Panc1 (cell line): ENCODE results near the gene PPP4R1. TPM values are rescaled to one million over a fixed set of nuclear protein-coding genes. Genes with fewer than 3 reads are reported as not detected.

ENCODE experiments used
- ATAC-seq: fragments of 200-7000 bp; cut with Tn5 transposase; 2 replicates; pipeline ENCODE4 v1.9.1; 2020; ENCODE audit warnings: mild to moderate bottlenecking, moderate library complexity
- BruUV-seq: library from RNA; stranded (reverse); fragments of 400-500 nt; replicated peaks from 2 replicates; lab custom pipeline; 2021; lab: Mats Ljungman, UMichigan
- CTCF ChIA-PET: fragments of 300-600 bp; sonication (Branson Sonifier 250); formaldehyde crosslinking; loops from one replicate; lab custom pipeline; 2022; ENCODE audit warnings: antibody characterized with exemption; lab: Charles Lee
- POLR2A ChIA-PET: fragments of 300-600 bp; sonication (Branson Sonifier 250); formaldehyde crosslinking; loops from one replicate; lab custom pipeline; 2022; ENCODE audit warnings: antibody characterized with exemption; lab: Charles Lee
- DNase-seq: peaks from one replicate; pipeline ENCODE4 v3.0.0-alpha.2; 2010; ENCODE audit warnings: low read depth, low spot score
- H3K27ac ChIP-seq: 2 replicates; pipeline ENCODE4 v1.5.1; 2011; ENCODE audit warnings: mild to moderate bottlenecking, low read length, inconsistent platforms
- H3K27me3 ChIP-seq: fragments of 200-500 bp; sonication (Bioruptor generic); 2 replicates; pipeline ENCODE4 v1.6.0; 2014; ENCODE audit warnings: low read length, inconsistent platforms; ENCODE audit not compliant: control insufficient read depth, insufficient read depth
- H3K36me3 ChIP-seq: fragments of 200-500 bp; sonication (Bioruptor generic); 2 replicates; pipeline ENCODE4 v1.5.1; 2014; ENCODE audit warnings: inconsistent platforms, mild to moderate bottlenecking, low read length, moderate library complexity; ENCODE audit not compliant: control insufficient read depth, insufficient read depth
- H3K4me1 ChIP-seq: 2 replicates; pipeline ENCODE4 v1.5.1; 2011; ENCODE audit warnings: inconsistent platforms, mild to moderate bottlenecking, low read length, moderate library complexity; ENCODE audit not compliant: control insufficient read depth, insufficient read depth
- H3K4me3 ChIP-seq, 2 experiments: 2 replicates each; pipeline ENCODE4 v1.5.1; 2011 to 2012; ENCODE audit warnings: low read depth in 2 of 2, low read length in 2 of 2, mild to moderate bottlenecking in 2 of 2, inconsistent platforms in 1 of 2, moderate library complexity in 1 of 2
- H3K9me3 ChIP-seq: fragments of 200-500 bp; sonication (Bioruptor generic); 2 replicates; pipeline ENCODE4 v1.5.1; 2014; ENCODE audit warnings: low read depth, mild to moderate bottlenecking, inconsistent platforms, low read length, moderate library complexity; ENCODE audit not compliant: control insufficient read depth, insufficient read depth
- CTCF ChIP-seq: fragments of 450-650 bp; IDR thresholded peaks from 2 replicates; pipeline ENCODE4 v1.5.1; 2017; ENCODE audit warnings: mild to moderate bottlenecking
- REST ChIP-seq, 2 experiments: IDR thresholded peaks; 2 replicates each; pipeline ENCODE4 v1.6.1; 2011 to 2012; ENCODE audit warnings: low read depth in 2 of 2, control low read depth in 1 of 2, low read length in 1 of 2, mild to moderate bottlenecking in 1 of 2, moderate library complexity in 1 of 2; ENCODE audit not compliant: insufficient read depth in 1 of 2
- SIN3A ChIP-seq: IDR thresholded peaks from 2 replicates; pipeline ENCODE4 v1.6.1; 2012; ENCODE audit warnings: low read depth, mild to moderate bottlenecking, low read length, moderate library complexity, borderline replicate concordance; ENCODE audit not compliant: insufficient read depth
- in situ Hi-C: cut with HindIII; loops from 2 replicates; pipeline ENCODE4 v1.10.0; 2016; ENCODE audit warnings: low sequenced_read_pairs, low pct_unique_long_range_greater_than_20kb
- intact Hi-C: fragments of 100-400 bp; cut with micrococcal nuclease; formaldehyde crosslinking; loops from one replicate; pipeline ENCODE4 v1.10.0; 2022; ENCODE audit not compliant: unreplicated experiment
- total RNA-seq: library from RNA; stranded (reverse); gene quantifications from one replicate; pipeline ENCODE4 v1.2.1, GENCODE V29; 2021; ENCODE audit not compliant: unreplicated experiment

Gene PPP4R1
- total RNA-seq, 1 experiment from 2014 or later = 80.6 TPM

- POLR2A ChIA-PET = no interaction called here
Observed at GRCh38 chr18:9596226-9596625, 18.1 kb downstream of the PPP4R1 start.

GRCh38 chr18:9594823-9595596, 19.3 kb downstream of the PPP4R1 start:
- H3K27ac ChIP-seq = no peak overlapping the region
- ATAC-seq = no peak
- ChIA-PET CTCF (interaction anchor here (0.5 to 0.7 kb wide), 3 partner anchors 14 to 508 kb away, joined by 3 read pairs; no protein-coding TSS in a partner anchor), POLR2A (no interaction called here)
- DNase-seq = no peak
- intact Hi-C loops (no loop called here), in situ Hi-C loops (no loop called here)
- no peak overlapping the region for H3K4me3 ChIP-seq
- H3K27me3 ChIP-seq = no peaks in the 10 kb centered on the region
- H3K36me3 ChIP-seq = no peaks in the 10 kb centered on the region
- TF ChIP-seq REST (IDR thresholded peaks at IDR 0.05; ENCODE audit: insufficient read depth in 1 of 2, low read depth in 2 of 2, low read length in 1 of 2) (no peak), CTCF (no peak)
- no TSS peak for BruUV-seq
- peaks cover 9% of the 10 kb centered on the region; the same call in 1 of the 2 replicates for H3K4me1 ChIP-seq
- H3K9me3 ChIP-seq = peaks cover 5% of the 10 kb centered on the region

More at GRCh38 chr18:9596226-9596625, 18.1 kb downstream of the PPP4R1 start:
- H3K36me3 ChIP-seq = no peaks in the 10 kb centered on the region
- in situ Hi-C loops (no loop called here), intact Hi-C loops (no loop called here)
- no peaks in the 10 kb centered on the region for H3K27me3 ChIP-seq
- ATAC-seq = no peak
- BruUV-seq = no TSS peak
- H3K9me3 ChIP-seq = peaks cover 10% of the 10 kb centered on the region
- H3K4me1 ChIP-seq = peaks cover 9% of the 10 kb centered on the region; the same call in 1 of the 2 replicates
- no peak overlapping the region for H3K27ac ChIP-seq
- CTCF ChIA-PET = no interaction called here
- no peak overlapping the region for H3K4me3 ChIP-seq
- DNase-seq = no peak
- TF ChIP-seq SIN3A (no peak), REST (IDR thresholded peaks at IDR 0.05; ENCODE audit: insufficient read depth in 1 of 2, low read depth in 2 of 2, low read length in 1 of 2) (no peak)
